Trophoblast cell (in vitro differentiated cells and primary cell): ENCODE results near the gene PCIF1.

Experiments
- DNase-seq, 2 donors: peaks; one replicate each; pipeline ENCODE4 v3.0.0-alpha.2; 2016
- H2AFZ ChIP-seq: 2 replicates; pipeline ENCODE4 v1.6.1; 2013; ENCODE audit warnings: low read length, moderate library complexity, mild to moderate bottlenecking; ENCODE audit not compliant: insufficient read depth, poor library complexity
- H2AK5ac ChIP-seq: 2 replicates; pipeline ENCODE4 v1.6.1; 2013; ENCODE audit warnings: mild to moderate bottlenecking, low read length
- H2BK120ac ChIP-seq: 2 replicates; pipeline ENCODE4 v1.6.1; 2013; ENCODE audit warnings: low read length, mild to moderate bottlenecking, moderate library complexity; ENCODE audit not compliant: insufficient read depth, poor library complexity
- H2BK12ac ChIP-seq: 2 replicates; pipeline ENCODE4 v1.6.1; 2013; ENCODE audit warnings: mild to moderate bottlenecking, low read length, moderate library complexity
- H2BK5ac ChIP-seq: 2 replicates; pipeline ENCODE4 v1.6.1; 2013; ENCODE audit warnings: low read length, low read depth, moderate library complexity, mild to moderate bottlenecking; ENCODE audit not compliant: poor library complexity
- H3K14ac ChIP-seq: 2 replicates; pipeline ENCODE4 v1.6.1; 2013; ENCODE audit warnings: mild to moderate bottlenecking, low read length
- H3K18ac ChIP-seq: 2 replicates; pipeline ENCODE4 v1.6.1; 2013; ENCODE audit warnings: mild to moderate bottlenecking, low read length
- H3K23ac ChIP-seq: 2 replicates; pipeline ENCODE4 v1.6.1; 2013; ENCODE audit warnings: low read length
- H3K27ac ChIP-seq: 2 replicates; pipeline ENCODE4 v1.5.1; 2013; ENCODE audit warnings: low read depth, mild to moderate bottlenecking, inconsistent platforms, low read length, moderate library complexity
- H3K27me3 ChIP-seq: 2 replicates; pipeline ENCODE4 v1.6.1; 2013; ENCODE audit warnings: inconsistent platforms, mild to moderate bottlenecking, low read length, moderate library complexity; ENCODE audit not compliant: insufficient read depth
- H3K36me3 ChIP-seq, 2 experiments: 1 replicate in 1 of 2; 2 replicates in 1 of 2; pipeline ENCODE4 v1.6.1; 2013; ENCODE audit warnings: low read length in 2 of 2, mild to moderate bottlenecking in 2 of 2, moderate library complexity in 1 of 2; ENCODE audit not compliant: insufficient read depth in 2 of 2, control insufficient read depth in 1 of 2
- H3K4ac ChIP-seq: 2 replicates; pipeline ENCODE4 v1.6.1; 2013; ENCODE audit warnings: low read depth, mild to moderate bottlenecking, low read length, moderate library complexity
- H3K4me1 ChIP-seq, 2 experiments: 1 replicate in 1 of 2; 2 replicates in 1 of 2; pipeline ENCODE4 v1.6.1; 2013; ENCODE audit warnings: low read length in 2 of 2, mild to moderate bottlenecking in 2 of 2, moderate library complexity in 1 of 2; ENCODE audit not compliant: insufficient read depth in 2 of 2, control insufficient read depth in 1 of 2
- H3K4me2 ChIP-seq: 2 replicates; pipeline ENCODE4 v1.6.1; 2013; ENCODE audit warnings: inconsistent platforms, mild to moderate bottlenecking, low read length, moderate library complexity
- H3K4me3 ChIP-seq: 2 replicates; pipeline ENCODE4 v1.5.1; 2013; ENCODE audit warnings: mild to moderate bottlenecking, low read depth, low read length, inconsistent platforms
- H3K79me1 ChIP-seq: one replicate; pipeline ENCODE4 v1.6.1; 2013; ENCODE audit warnings: low read length
- H3K79me2 ChIP-seq: 2 replicates; pipeline ENCODE4 v1.6.1; 2013; ENCODE audit warnings: low read length, mild to moderate bottlenecking; ENCODE audit not compliant: control insufficient read depth, insufficient read depth, poor library complexity
- H3K9ac ChIP-seq: 2 replicates; pipeline ENCODE4 v1.6.1; 2013; ENCODE audit warnings: mild to moderate bottlenecking, low read length
- H3K9me3 ChIP-seq: 2 replicates; pipeline ENCODE4 v1.6.1; 2013; ENCODE audit warnings: low read depth, mild to moderate bottlenecking, control low read depth, inconsistent platforms, low read length; ENCODE audit not compliant: insufficient read depth
- H4K12ac ChIP-seq: 2 replicates; pipeline ENCODE4 v1.6.1; 2013; ENCODE audit warnings: low read depth, mild to moderate bottlenecking, low read length, moderate library complexity
- H4K8ac ChIP-seq: 2 replicates; pipeline ENCODE4 v1.6.1; 2013; ENCODE audit warnings: low read depth, mild to moderate bottlenecking, low read length, moderate library complexity
- H4K91ac ChIP-seq: one replicate; pipeline ENCODE4 v1.6.1; 2013; ENCODE audit warnings: low read depth, mild to moderate bottlenecking, low read length, moderate library complexity
- WGBS: extraction: QIAGEN DNeasy Blood & Tissue Kit; methylation state at CpG from one replicate; pipeline ENCODE4 v1.1.7; 2013; ENCODE audit warnings: missing lambda C conversion rate; ENCODE audit not compliant: insufficient read length, insufficient coverage; ENCODE audit errors: extremely low coverage; 5-methylcytosine and 5-hydroxymethylcytosine counted together

Gene PCIF1

GRCh38 chr20:45970646-45971424, 36.4 kb downstream of the PCIF1 start:
- DNase-seq, result peak; percentile 20 to 49
- peak overlapping the region; percentile 86 for H3K4ac ChIP-seq
- H3K23ac ChIP-seq, result no peak overlapping the region
- H2AFZ ChIP-seq, result peak overlapping the region; percentile 92
- no peak overlapping the region for H3K27ac ChIP-seq
- H3K4me2 ChIP-seq, result peak overlapping the region; percentile 63
- H3K4me1 ChIP-seq, result peaks cover 13 to 16% of the 10 kb centered on the region in 2 experiments
- peak overlapping the region; percentile 100 for H4K8ac ChIP-seq
- peaks cover 31 to 32% of the 10 kb centered on the region in 2 experiments for H3K36me3 ChIP-seq
- peak overlapping the region; percentile 84 for H3K14ac ChIP-seq
- peak overlapping the region; percentile 67 for H2BK120ac ChIP-seq
- no peaks in the 10 kb centered on the region for H3K9me3 ChIP-seq
- peak overlapping the region; percentile 86 for H3K4me3 ChIP-seq
- H3K18ac ChIP-seq, result peak overlapping the region; percentile 88
- no peak overlapping the region for H3K9ac ChIP-seq
- H2AK5ac ChIP-seq, result peak overlapping the region; percentile 96
- peaks cover 15% of the 10 kb centered on the region for H3K79me1 ChIP-seq
- H3K27me3 ChIP-seq, result no peaks in the 10 kb centered on the region
- WGBS, result no CpG with 5 or more reads among the region's 34 CpGs
- peak overlapping the region; percentile 37 for H2BK5ac ChIP-seq
- peak overlapping the region; percentile 100 for H4K91ac ChIP-seq
- peak overlapping the region; percentile 90 for H4K12ac ChIP-seq
- H2BK12ac ChIP-seq, result no peak overlapping the region
- peaks cover 12% of the 10 kb centered on the region for H3K79me2 ChIP-seq

- peaks cover 12% of the 10 kb centered on the region for H3K79me2 ChIP-seq
- H3K79me1 ChIP-seq, result peaks cover 15% of the 10 kb centered on the region
- H3K4me2 ChIP-seq, result peak overlapping the region; percentile 63
- H3K27me3 ChIP-seq, result no peaks in the 10 kb centered on the region
- peak overlapping the region; percentile 100 for H4K8ac ChIP-seq
- no peak overlapping the region for H3K23ac ChIP-seq
- peak overlapping the region; percentile 84 for H3K14ac ChIP-seq
- H3K27ac ChIP-seq, result peak overlapping the region; percentile 99
- H3K4me1 ChIP-seq, result peaks cover 13 to 16% of the 10 kb centered on the region in 2 experiments
- WGBS, result no CpG with 5 or more reads among the region's 14 CpGs
- H2BK5ac ChIP-seq, result peak overlapping the region; percentile 53
- no peaks in the 10 kb centered on the region for H3K9me3 ChIP-seq
- H3K36me3 ChIP-seq, result peaks cover 28 to 29% of the 10 kb centered on the region in 2 experiments
- DNase-seq, result peak in 1 of 2 donors; percentile 63
- H4K12ac ChIP-seq, result peak overlapping the region; percentile 90
- H4K91ac ChIP-seq, result peak overlapping the region; percentile 100
- H3K18ac ChIP-seq, result peak overlapping the region; percentile 88
- H2AFZ ChIP-seq, result peak overlapping the region; percentile 92
- peak overlapping the region; percentile 86 for H3K4ac ChIP-seq
- H3K4me3 ChIP-seq, result peak overlapping the region; percentile 86
- peak overlapping the region; percentile 67 for H2BK120ac ChIP-seq
- H2AK5ac ChIP-seq, result peak overlapping the region; percentile 96
- no peak overlapping the region for H2BK12ac ChIP-seq
- peak overlapping the region; percentile 82 for H3K9ac ChIP-seq
These were observed 36.9 kb downstream of the PCIF1 start for GRCh38 chr20:45971425-45971674.

GRCh38 chr20:45971675-45972499, 37.4 kb downstream of the PCIF1 start, which contains the start of gene ZNF335:
Gene ZNF335, minus strand, starts transcription at chr20:45972203. Its CDS starts 793 bp downstream, at chr20:45971410.
- Histone ChIP-seq H3K14ac (peak within 1 kb of the TSS; percentile 99), H4K91ac (peak within 1 kb of the TSS; percentile 100), H3K27me3 (no peaks in the 10 kb centered on the region), H3K4me3 (peak within 1 kb of the TSS; percentile 86), H3K23ac (no peak within 1 kb of the TSS), H3K36me3 (peaks cover 26% of the 10 kb centered on the region in 2 experiments), H2AFZ (peak within 1 kb of the TSS; percentile 92), H3K27ac (peak within 1 kb of the TSS; percentile 99), H2BK5ac (peak within 1 kb of the TSS; percentile 100), H2BK12ac (peak within 1 kb of the TSS; percentile 86), H3K79me2 (peaks cover 12% of the 10 kb centered on the region), H3K9me3 (no peaks in the 10 kb centered on the region), H4K8ac (peak within 1 kb of the TSS; percentile 100), H2AK5ac (peak within 1 kb of the TSS; percentile 96), H3K4me1 (peaks cover 13 to 16% of the 10 kb centered on the region in 2 experiments), H4K12ac (peak within 1 kb of the TSS; percentile 93), H3K18ac (peak within 1 kb of the TSS; percentile 98), H3K9ac (peak within 1 kb of the TSS; percentile 99), H3K4ac (peak within 1 kb of the TSS; percentile 96), H3K79me1 (peaks cover 15% of the 10 kb centered on the region), H2BK120ac (peak within 1 kb of the TSS; percentile 100), H3K4me2 (peak within 1 kb of the TSS; percentile 71)
- DNase-seq, result peak; percentile 91 to 95
- no CpG with 5 or more reads among the region's 72 CpGs for WGBS

GRCh38 chr20:45972500-45973183, 38.2 kb downstream of the PCIF1 start:
- no peak overlapping the region for H2AFZ ChIP-seq
- no peaks in the 10 kb centered on the region for H3K27me3 ChIP-seq
- peak overlapping the region; percentile 82 for H4K8ac ChIP-seq
- H4K12ac ChIP-seq, result peak overlapping the region; percentile 49
- H3K14ac ChIP-seq, result peak overlapping the region; percentile 32
- no peak overlapping the region for H3K4ac ChIP-seq
- peak overlapping the region; percentile 76 for H2BK120ac ChIP-seq
- H2AK5ac ChIP-seq, result peak overlapping the region; percentile 36
- H3K27ac ChIP-seq, result peak overlapping the region; percentile 53
- H3K18ac ChIP-seq, result no peak overlapping the region
- peak overlapping the region; percentile 71 for H3K4me2 ChIP-seq
- H2BK12ac ChIP-seq, result peak overlapping the region; percentile 42
- H3K9ac ChIP-seq, result no peak overlapping the region
- peaks cover 18 to 19% of the 10 kb centered on the region in 2 experiments for H3K36me3 ChIP-seq
- no peak overlapping the region for H3K23ac ChIP-seq
- H3K79me1 ChIP-seq, result peaks cover 15% of the 10 kb centered on the region
- H4K91ac ChIP-seq, result peak overlapping the region; percentile 86
- DNase-seq, result peak; percentile 97 to 99
- peak overlapping the region; percentile 43 for H2BK5ac ChIP-seq
- no peak overlapping the region for H3K4me3 ChIP-seq
- no peaks in the 10 kb centered on the region for H3K9me3 ChIP-seq
- peaks cover 12% of the 10 kb centered on the region for H3K79me2 ChIP-seq
- WGBS, result no CpG with 5 or more reads among the region's 29 CpGs
- peaks cover 13 to 16% of the 10 kb centered on the region in 2 experiments for H3K4me1 ChIP-seq
